GM23248 (cell line): ENCODE data around the gene ZNF367.

Experiments
- EZH2 ChIP-seq: fragments of 200-600 bp; sonication (generic); IDR thresholded peaks from 2 replicates; pipeline ENCODE4 v1.6.1; 2018; ENCODE audit warnings: antibody characterized with exemption, mild to moderate bottlenecking; ENCODE audit not compliant: insufficient read depth, poor library complexity, severe bottlenecking
- EZH2phosphoT487 ChIP-seq: fragments of 200-600 bp; sonication (generic); IDR thresholded peaks from 2 replicates; pipeline ENCODE4 v1.6.1; 2018; ENCODE audit warnings: antibody characterized with exemption, moderate library complexity, mild to moderate bottlenecking, low read depth; ENCODE audit not compliant: insufficient read depth

- TF ChIP-seq EZH2phosphoT487 (no peak), EZH2 (no peak)
These were observed 57.2 kb downstream of the ZNF367 start for GRCh38 chr9:96360976-96361375.
